K562 (cell line): ENCODE data around the gene INSIG1. TPM values are rescaled to one million over a fixed set of nuclear protein-coding genes. Genes with fewer than 3 reads are reported as not detected.

Source experiments
- CUX1 ChIP-seq: fragments of 200-800 bp; sonication (Bioruptor generic); IDR thresholded peaks from 2 replicates; pipeline ENCODE4 v1.6.1; 2016; ENCODE audit warnings: missing genetic modification characterization, missing compliant biosample characterization
- ZBTB40 ChIP-seq, 2 experiments: fragments of 450-650 bp in 1 of 2; sonication (generic) in 1 of 2; formaldehyde crosslinking in 1 of 2; IDR thresholded peaks; 2 replicates each; pipeline versions ENCODE4 v1.7.1 to v1.9.0; 2016 to 2022; ENCODE audit warnings: inconsistent platforms in 1 of 2, mild to moderate bottlenecking in 1 of 2, missing genetic modification reagents in 1 of 2
- ZKSCAN3 ChIP-seq: fragments of 250-450 bp; sonication (Bioruptor Pico); IDR thresholded peaks from 2 replicates; pipeline ENCODE4 v1.4.0; 2020
- ZNF395 ChIP-seq: fragments of 200-800 bp; sonication (Bioruptor generic); IDR thresholded peaks from 2 replicates; pipeline ENCODE4 v1.6.1; 2017; ENCODE audit warnings: missing genetic modification characterization, missing compliant biosample characterization
- ZNF584 ChIP-seq: fragments of 200-800 bp; sonication (Bioruptor generic); IDR thresholded peaks from 2 replicates; pipeline ENCODE4 v1.6.1; 2016; ENCODE audit warnings: low read depth, mild to moderate bottlenecking, missing genetic modification characterization, missing compliant biosample characterization
- ZZZ3 ChIP-seq: fragments of 450-650 bp; IDR thresholded peaks from 2 replicates; pipeline ENCODE4 v1.6.1; 2016; ENCODE audit warnings: antibody characterized with exemption, mild to moderate bottlenecking, moderate library complexity
- polyA plus RNA-seq, 8 experiments: library from polyadenylated mRNA; depleted of rRNA in 4 of 8; stranded (reverse) in 5 of 8; unstranded in 3 of 8; fragments of >200 nt; fragmentation: Nextera tagmentation in 2 of 8; fragmentation: Illumina TruSeq in 1 of 8; extraction: Ambion mirVana in 2 of 8; extraction: Trizol in 1 of 8; gene quantifications; 2 replicates each; pipeline versions ENCODE4 v1.2.1 to v1.2.3, GENCODE V29; 2011 to 2014; ENCODE audit warnings: inconsistent platforms in 1 of 8, missing spikeins in 1 of 8
- total RNA-seq, 7 experiments: library from RNA; depleted of rRNA in 6 of 7; stranded (reverse); fragments of >200 nt in 6 of 7; fragmentation: Illumina TruSeq in 2 of 7; extraction: Trizol in 2 of 7; gene quantifications; 2 replicates each; pipeline versions ENCODE4 v1.2.1 to v1.2.3, GENCODE V29; 2011 to 2021; ENCODE audit warnings: low replicate concordance in 1 of 7

INSIG1 gene
- total and polyA plus RNA-seq, 9 of the 15 experiments (the other 6 are each of a cell fraction or from before 2014, with no cell fraction given) = 57.1 to 787 (median 238) TPM

GRCh38 chr7:155324918-155325235 is 27.2 kb downstream of the INSIG1 start (continued):
- TF ChIP-seq CUX1 (CRISPR knock-in tag) (no peak), ZKSCAN3 (CRISPR knock-in tag) (no peak), ZZZ3 (no peak), ZNF395 (CRISPR knock-in tag) (no peak), ZBTB40 (IDR thresholded peaks at IDR 0.05) (no peak), ZBTB40 (CRISPR knock-in tag; IDR thresholded peaks at IDR 0.05) (no peak), ZNF584 (CRISPR knock-in tag) (no peak)
